ENCODE results near the gene ATOSA.

ATOSA gene

GRCh38 chr15:52682781-52683180, 3.6 kb upstream of the ATOSA start:
- no peak for FAIRE-seq

GRCh38 chr15:52682200-52682599, 3.0 kb upstream of the ATOSA start:
- no peak for FAIRE-seq

GRCh38 chr15:52681441-52681840, 2.3 kb upstream of the ATOSA start:
- FAIRE-seq: no peak

- FAIRE-seq: no peak
These were observed 1.6 kb upstream of the ATOSA start for GRCh38 chr15:52680761-52681160.

GRCh38 chr15:52680041-52680391, 828 bp upstream of the ATOSA start:
- no peak for FAIRE-seq

- FAIRE-seq: no peak
These were observed 538 bp downstream of the ATOSA start for GRCh38 chr15:52678468-52679231.

- no peak for FAIRE-seq
These were observed 1.4 kb downstream of the ATOSA start for GRCh38 chr15:52677593-52678467.

- FAIRE-seq: no peak
These were observed 4.4 kb downstream of the ATOSA start for GRCh38 chr15:52674831-52675230.

- FAIRE-seq: no peak
These were observed 5.5 kb downstream of the ATOSA start for GRCh38 chr15:52673734-52674133.

- FAIRE-seq: no peak
These were observed 5.9 kb downstream of the ATOSA start for GRCh38 chr15:52673312-52673711.

- FAIRE-seq: no peak
These were observed 6.5 kb downstream of the ATOSA start for GRCh38 chr15:52672661-52673060.

GRCh38 chr15:52670087-52670486, 9.1 kb downstream of the ATOSA start:
- FAIRE-seq: no peak

- FAIRE-seq: no peak
These were observed 11.1 kb downstream of the ATOSA start for GRCh38 chr15:52668133-52668532.

GRCh38 chr15:52667597-52667996, 11.6 kb downstream of the ATOSA start:
- FAIRE-seq: no peak

- FAIRE-seq: no peak
These were observed 15.5 kb downstream of the ATOSA start for GRCh38 chr15:52663536-52664294.

- no peak for FAIRE-seq
These were observed 17.3 kb downstream of the ATOSA start for GRCh38 chr15:52661909-52662308.

- no peak for FAIRE-seq
These were observed 19.0 kb downstream of the ATOSA start for GRCh38 chr15:52660192-52660591.

- FAIRE-seq: no peak
These were observed 20.2 kb downstream of the ATOSA start for GRCh38 chr15:52658955-52659354.

- no peak for FAIRE-seq
These were observed 21.9 kb downstream of the ATOSA start for GRCh38 chr15:52657338-52657737.

- no peak for FAIRE-seq
These were observed 22.8 kb downstream of the ATOSA start for GRCh38 chr15:52656412-52656811.

- FAIRE-seq: no peak
These were observed 25.7 kb downstream of the ATOSA start for GRCh38 chr15:52653431-52653964.

- FAIRE-seq: no peak
These were observed 26.2 kb downstream of the ATOSA start for GRCh38 chr15:52652984-52653383.

- no peak for FAIRE-seq
These were observed 26.9 kb downstream of the ATOSA start for GRCh38 chr15:52652286-52652685.

All from TTC549 (cell line).